ENCODE measurements around the gene LDOC1.

DNA sequence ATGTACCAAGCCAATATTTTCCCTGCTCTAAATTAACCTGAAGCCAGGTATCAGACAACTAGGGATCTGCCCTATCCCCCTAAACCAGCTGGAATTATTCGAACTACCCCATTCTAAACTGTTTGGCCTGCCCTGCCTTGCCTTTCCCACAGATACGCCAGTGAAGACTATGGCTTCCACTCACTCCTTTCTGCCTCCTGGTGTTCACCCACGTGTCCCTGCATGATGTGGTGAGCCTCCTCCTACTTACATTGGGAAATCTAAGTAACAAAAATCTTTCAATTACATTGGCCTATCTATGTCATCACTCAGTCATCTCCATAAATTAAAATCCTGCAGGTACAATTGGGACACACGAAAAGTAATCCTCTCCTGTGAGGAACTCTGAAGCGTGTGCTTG lies 6.1 kb upstream of the LDOC1 start:
- TF ChIP-seq, protein P1, sequence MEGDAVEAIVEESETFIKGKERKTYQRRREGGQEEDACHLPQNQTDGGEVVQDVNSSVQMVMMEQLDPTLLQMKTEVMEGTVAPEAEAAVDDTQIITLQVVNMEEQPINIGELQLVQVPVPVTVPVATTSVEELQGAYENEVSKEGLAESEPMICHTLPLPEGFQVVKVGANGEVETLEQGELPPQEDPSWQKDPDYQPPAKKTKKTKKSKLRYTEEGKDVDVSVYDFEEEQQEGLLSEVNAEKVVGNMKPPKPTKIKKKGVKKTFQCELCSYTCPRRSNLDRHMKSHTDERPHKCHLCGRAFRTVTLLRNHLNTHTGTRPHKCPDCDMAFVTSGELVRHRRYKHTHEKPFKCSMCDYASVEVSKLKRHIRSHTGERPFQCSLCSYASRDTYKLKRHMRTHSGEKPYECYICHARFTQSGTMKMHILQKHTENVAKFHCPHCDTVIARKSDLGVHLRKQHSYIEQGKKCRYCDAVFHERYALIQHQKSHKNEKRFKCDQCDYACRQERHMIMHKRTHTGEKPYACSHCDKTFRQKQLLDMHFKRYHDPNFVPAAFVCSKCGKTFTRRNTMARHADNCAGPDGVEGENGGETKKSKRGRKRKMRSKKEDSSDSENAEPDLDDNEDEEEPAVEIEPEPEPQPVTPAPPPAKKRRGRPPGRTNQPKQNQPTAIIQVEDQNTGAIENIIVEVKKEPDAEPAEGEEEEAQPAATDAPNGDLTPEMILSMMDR (IDR thresholded peaks at IDR 0.05; ENCODE audit: low read depth, low read length), result no peak
- no peak for TF ChIP-seq POLR2A (IDR thresholded peaks at IDR 0.05; ENCODE audit: extremely low read depth, insufficient read length)

All from NB4 (cell line).